WTC11 (cell line): Measurements from ENCODE around the gene SLC37A3. TPM values are rescaled to one million over a fixed set of nuclear protein-coding genes. Genes with fewer than 3 reads are reported as not detected.

Source experiments
- ATAC-seq: fragments of 200-7000 bp; cut with Tn5 transposase; 2 replicates; pipeline ENCODE4 v1.10.0; 2021; ENCODE audit warnings: mild to moderate bottlenecking, moderate library complexity
- CTCF ChIA-PET: fragments of 300-600 bp; sonication (Branson Sonifier 250); formaldehyde crosslinking; loops from one replicate; lab custom pipeline; 2021; ENCODE audit warnings: antibody characterized with exemption; lab: Charles Lee
- POLR2A ChIA-PET: fragments of 350-600 bp; sonication (Branson Sonifier 250); formaldehyde crosslinking; loops from one replicate; lab custom pipeline; 2021; ENCODE audit warnings: antibody characterized with exemption; lab: Charles Lee
- DNase-seq: peaks from one replicate; pipeline ENCODE4 v3.0.0; 2021; ENCODE audit warnings: low spot score
- H3K27ac Mint-ChIP-seq: 2 replicates; pipeline ENCODE4 v1.8.0; 2021; ENCODE audit warnings: mixed read lengths
- H3K27me3 Mint-ChIP-seq: 2 replicates; pipeline ENCODE4 v1.8.0; 2021; ENCODE audit warnings: low read depth, mild to moderate bottlenecking, moderate library complexity, mixed read lengths
- H3K36me3 Mint-ChIP-seq: 2 replicates; pipeline ENCODE4 v1.8.0; 2021; ENCODE audit warnings: mixed read lengths
- H3K4me1 Mint-ChIP-seq: 2 replicates; pipeline ENCODE4 v1.8.0; 2022; ENCODE audit warnings: mixed read lengths
- H3K4me3 Mint-ChIP-seq: 2 replicates; pipeline ENCODE4 v1.8.0; 2021; ENCODE audit warnings: mild to moderate bottlenecking, moderate library complexity, mixed read lengths
- H3K9me3 Mint-ChIP-seq: 2 replicates; pipeline ENCODE4 v1.8.0; 2021; ENCODE audit warnings: mixed read lengths
- AFF4 ChIP-seq: sonication (generic); formaldehyde crosslinking; IDR thresholded peaks from 2 replicates; pipeline ENCODE4 v1.8.1; 2023; ENCODE audit warnings: mild to moderate bottlenecking, missing genetic modification reagents, borderline replicate concordance
- ATF6 ChIP-seq: sonication (generic); formaldehyde crosslinking; IDR thresholded peaks from 2 replicates; pipeline ENCODE4 v1.8.1; 2023; ENCODE audit warnings: mild to moderate bottlenecking, missing genetic modification reagents
- CDX4 ChIP-seq: fragments of 250-450 bp; sonication (Bioruptor Pico); IDR thresholded peaks from 2 replicates; pipeline ENCODE4 v1.9.0; 2021; ENCODE audit warnings: moderate library complexity, mild to moderate bottlenecking, inconsistent platforms, borderline replicate concordance
- CREB1 ChIP-seq: sonication (generic); formaldehyde crosslinking; IDR thresholded peaks from 2 replicates; pipeline ENCODE4 v1.8.0; 2023; ENCODE audit warnings: mild to moderate bottlenecking, missing genetic modification reagents
- E2F1 ChIP-seq: sonication (generic); formaldehyde crosslinking; IDR thresholded peaks from 2 replicates; pipeline ENCODE4 v1.8.0; 2022; ENCODE audit warnings: mild to moderate bottlenecking, missing genetic modification reagents
- ESRRA ChIP-seq: sonication (generic); formaldehyde crosslinking; IDR thresholded peaks from 2 replicates; pipeline ENCODE4 v1.8.1; 2022; ENCODE audit warnings: mild to moderate bottlenecking, missing genetic modification reagents, borderline replicate concordance
- FOXP1 ChIP-seq: sonication (generic); formaldehyde crosslinking; IDR thresholded peaks from 2 replicates; pipeline ENCODE4 v1.8.0; 2022; ENCODE audit warnings: missing genetic modification reagents, mild to moderate bottlenecking, moderate library complexity, borderline replicate concordance
- JAZF1 ChIP-seq: fragments of 250-450 bp; sonication (Bioruptor Pico); IDR thresholded peaks from 2 replicates; pipeline ENCODE4 v1.9.0; 2021; ENCODE audit warnings: moderate library complexity, mild to moderate bottlenecking, inconsistent platforms
- JUN ChIP-seq: sonication (generic); formaldehyde crosslinking; IDR thresholded peaks from 2 replicates; pipeline ENCODE4 v1.8.0; 2023; ENCODE audit warnings: mild to moderate bottlenecking, missing genetic modification reagents
- PRRX2 ChIP-seq: fragments of 250-450 bp; sonication (Bioruptor Pico); IDR thresholded peaks from 2 replicates; pipeline ENCODE4 v1.8.0; 2021; ENCODE audit warnings: mild to moderate bottlenecking
- SOX15 ChIP-seq: fragments of 250-450 bp; sonication (Bioruptor Pico); IDR thresholded peaks from 2 replicates; pipeline ENCODE4 v1.9.0; 2021; ENCODE audit warnings: mild to moderate bottlenecking
- ZBTB43 ChIP-seq: sonication (generic); formaldehyde crosslinking; IDR thresholded peaks from 2 replicates; pipeline ENCODE4 v1.8.1; 2023; ENCODE audit warnings: mild to moderate bottlenecking, missing genetic modification reagents
- ZNF263 ChIP-seq: sonication (generic); formaldehyde crosslinking; IDR thresholded peaks from 2 replicates; pipeline ENCODE4 v1.8.1; 2022; ENCODE audit warnings: low read depth, mild to moderate bottlenecking, moderate library complexity, missing genetic modification reagents
- ZNF416 ChIP-seq: fragments of 250-450 bp; sonication (Bioruptor Pico); IDR thresholded peaks from 2 replicates; pipeline ENCODE4 v1.9.0; 2021; ENCODE audit warnings: mild to moderate bottlenecking, inconsistent platforms
- ZNF423 ChIP-seq: fragments of 250-450 bp; sonication (Bioruptor Pico); IDR thresholded peaks from 2 replicates; pipeline ENCODE4 v2.1.2; 2022; ENCODE audit warnings: mild to moderate bottlenecking, moderate library complexity
- ZNF671 ChIP-seq: fragments of 250-450 bp; sonication (Bioruptor Pico); IDR thresholded peaks from 2 replicates; pipeline ENCODE4 v1.8.0; 2021; ENCODE audit warnings: mild to moderate bottlenecking
- total RNA-seq: library from RNA; stranded (reverse); gene quantifications from 3 replicates; pipeline ENCODE4 v1.2.3, GENCODE V29; 2021
- TF ChIP-seq, protein P1 (sequence below): sonication (generic); formaldehyde crosslinking; IDR thresholded peaks from 2 replicates; pipeline ENCODE4 v1.8.0; 2022; ENCODE audit warnings: mild to moderate bottlenecking, missing genetic modification reagents
- TF ChIP-seq, protein P2 (sequence below): sonication (generic); formaldehyde crosslinking; IDR thresholded peaks from 2 replicates; pipeline ENCODE4 v1.8.0; 2023; ENCODE audit warnings: mild to moderate bottlenecking, missing genetic modification reagents
- TF ChIP-seq, protein P3 (sequence below): sonication (generic); formaldehyde crosslinking; IDR thresholded peaks from 2 replicates; pipeline ENCODE4 v1.8.0; 2022; ENCODE audit warnings: mild to moderate bottlenecking, missing genetic modification reagents
- TF ChIP-seq, protein P4 (sequence below): sonication (generic); formaldehyde crosslinking; IDR thresholded peaks from 2 replicates; pipeline ENCODE4 v1.8.1; 2022; ENCODE audit warnings: low read depth, missing genetic modification reagents, borderline replicate concordance

SLC37A3 gene
- total RNA-seq, 1 experiment from 2014 or later = 54.8 TPM

- no peak for TF ChIP-seq E2F1
- TF ChIP-seq FOXP1 (CRISPR knock-in tag) = no peak
- TF ChIP-seq ZNF671 (CRISPR knock-in tag) = no peak
These were observed 2.1 kb upstream of the SLC37A3 start (continued) for GRCh38 chr7:140400381-140400780.

DNA sequence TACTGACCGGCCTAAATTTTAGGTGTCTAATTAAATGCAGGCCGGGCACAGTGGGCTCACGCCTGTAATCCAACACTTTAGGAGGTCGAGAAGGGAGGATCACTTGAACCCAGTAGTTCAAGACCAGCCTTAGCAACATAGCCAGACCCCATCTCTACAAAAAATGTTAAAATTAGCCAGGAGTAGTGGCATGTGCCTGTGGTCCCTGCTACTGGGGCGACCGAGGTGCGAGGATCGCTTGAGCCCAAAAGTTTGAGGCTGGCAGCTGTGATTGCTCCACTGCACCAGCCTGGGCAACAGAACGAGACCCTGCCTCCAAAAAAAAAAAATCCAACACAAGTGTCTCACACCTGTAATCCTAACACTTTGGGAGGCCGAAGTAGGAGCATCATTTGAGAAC lies 491 bp upstream of the SLC37A3 start:
- ATAC-seq (no peak), DNase-seq (no peak)
- POLR2A ChIA-PET = interaction anchor here (0.6 kb wide), 1 partner anchor 51 kb away, joined by 3 read pairs; no protein-coding TSS in a partner anchor
- Mint-ChIP-seq H3K4me3 (peak overlapping the region; percentile 93), H3K4me1 (peaks cover 28% of the 10 kb centered on the region), H3K36me3 (peaks cover 4% of the 10 kb centered on the region; the same call in 1 of the 2 replicates), H3K27me3 (no peaks in the 10 kb centered on the region), H3K27ac (no peak overlapping the region), H3K9me3 (peaks cover 4% of the 10 kb centered on the region; the same call in 1 of the 2 replicates)
- CTCF ChIA-PET = interaction anchor here (1.1 kb wide), 1 partner anchor 45 kb away, joined by 6 read pairs; no protein-coding TSS in a partner anchor
- TF ChIP-seq PRRX2 (CRISPR knock-in tag) (no peak), ZBTB43 (CRISPR knock-in tag) (no peak), ZNF263 (CRISPR knock-in tag) (no peak), JUN (CRISPR knock-in tag) (no peak), AFF4 (no peak), ZNF416 (CRISPR knock-in tag) (no peak), ZNF423 (CRISPR knock-in tag) (no peak), ESRRA (CRISPR knock-in tag) (no peak), CREB1 (no peak), ATF6 (no peak), SOX15 (CRISPR knock-in tag) (no peak), ZNF671 (CRISPR knock-in tag) (no peak), CDX4 (no peak), JAZF1 (no peak)
- TF ChIP-seq, protein P1, sequence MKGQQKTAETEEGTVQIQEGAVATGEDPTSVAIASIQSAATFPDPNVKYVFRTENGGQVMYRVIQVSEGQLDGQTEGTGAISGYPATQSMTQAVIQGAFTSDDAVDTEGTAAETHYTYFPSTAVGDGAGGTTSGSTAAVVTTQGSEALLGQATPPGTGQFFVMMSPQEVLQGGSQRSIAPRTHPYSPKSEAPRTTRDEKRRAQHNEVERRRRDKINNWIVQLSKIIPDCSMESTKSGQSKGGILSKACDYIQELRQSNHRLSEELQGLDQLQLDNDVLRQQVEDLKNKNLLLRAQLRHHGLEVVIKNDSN (CRISPR knock-in tag) = no peak
- TF ChIP-seq, protein P2, sequence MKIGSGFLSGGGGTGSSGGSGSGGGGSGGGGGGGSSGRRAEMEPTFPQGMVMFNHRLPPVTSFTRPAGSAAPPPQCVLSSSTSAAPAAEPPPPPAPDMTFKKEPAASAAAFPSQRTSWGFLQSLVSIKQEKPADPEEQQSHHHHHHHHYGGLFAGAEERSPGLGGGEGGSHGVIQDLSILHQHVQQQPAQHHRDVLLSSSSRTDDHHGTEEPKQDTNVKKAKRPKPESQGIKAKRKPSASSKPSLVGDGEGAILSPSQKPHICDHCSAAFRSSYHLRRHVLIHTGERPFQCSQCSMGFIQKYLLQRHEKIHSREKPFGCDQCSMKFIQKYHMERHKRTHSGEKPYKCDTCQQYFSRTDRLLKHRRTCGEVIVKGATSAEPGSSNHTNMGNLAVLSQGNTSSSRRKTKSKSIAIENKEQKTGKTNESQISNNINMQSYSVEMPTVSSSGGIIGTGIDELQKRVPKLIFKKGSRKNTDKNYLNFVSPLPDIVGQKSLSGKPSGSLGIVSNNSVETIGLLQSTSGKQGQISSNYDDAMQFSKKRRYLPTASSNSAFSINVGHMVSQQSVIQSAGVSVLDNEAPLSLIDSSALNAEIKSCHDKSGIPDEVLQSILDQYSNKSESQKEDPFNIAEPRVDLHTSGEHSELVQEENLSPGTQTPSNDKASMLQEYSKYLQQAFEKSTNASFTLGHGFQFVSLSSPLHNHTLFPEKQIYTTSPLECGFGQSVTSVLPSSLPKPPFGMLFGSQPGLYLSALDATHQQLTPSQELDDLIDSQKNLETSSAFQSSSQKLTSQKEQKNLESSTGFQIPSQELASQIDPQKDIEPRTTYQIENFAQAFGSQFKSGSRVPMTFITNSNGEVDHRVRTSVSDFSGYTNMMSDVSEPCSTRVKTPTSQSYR (CRISPR knock-in tag) = no peak
- TF ChIP-seq, protein P3, sequence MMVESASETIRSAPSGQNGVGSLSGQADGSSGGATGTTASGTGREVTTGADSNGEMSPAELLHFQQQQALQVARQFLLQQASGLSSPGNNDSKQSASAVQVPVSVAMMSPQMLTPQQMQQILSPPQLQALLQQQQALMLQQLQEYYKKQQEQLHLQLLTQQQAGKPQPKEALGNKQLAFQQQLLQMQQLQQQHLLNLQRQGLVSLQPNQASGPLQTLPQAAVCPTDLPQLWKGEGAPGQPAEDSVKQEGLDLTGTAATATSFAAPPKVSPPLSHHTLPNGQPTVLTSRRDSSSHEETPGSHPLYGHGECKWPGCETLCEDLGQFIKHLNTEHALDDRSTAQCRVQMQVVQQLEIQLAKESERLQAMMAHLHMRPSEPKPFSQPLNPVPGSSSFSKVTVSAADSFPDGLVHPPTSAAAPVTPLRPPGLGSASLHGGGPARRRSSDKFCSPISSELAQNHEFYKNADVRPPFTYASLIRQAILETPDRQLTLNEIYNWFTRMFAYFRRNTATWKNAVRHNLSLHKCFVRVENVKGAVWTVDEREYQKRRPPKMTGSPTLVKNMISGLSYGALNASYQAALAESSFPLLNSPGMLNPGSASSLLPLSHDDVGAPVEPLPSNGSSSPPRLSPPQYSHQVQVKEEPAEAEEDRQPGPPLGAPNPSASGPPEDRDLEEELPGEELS = no peak
- TF ChIP-seq, protein P4, sequence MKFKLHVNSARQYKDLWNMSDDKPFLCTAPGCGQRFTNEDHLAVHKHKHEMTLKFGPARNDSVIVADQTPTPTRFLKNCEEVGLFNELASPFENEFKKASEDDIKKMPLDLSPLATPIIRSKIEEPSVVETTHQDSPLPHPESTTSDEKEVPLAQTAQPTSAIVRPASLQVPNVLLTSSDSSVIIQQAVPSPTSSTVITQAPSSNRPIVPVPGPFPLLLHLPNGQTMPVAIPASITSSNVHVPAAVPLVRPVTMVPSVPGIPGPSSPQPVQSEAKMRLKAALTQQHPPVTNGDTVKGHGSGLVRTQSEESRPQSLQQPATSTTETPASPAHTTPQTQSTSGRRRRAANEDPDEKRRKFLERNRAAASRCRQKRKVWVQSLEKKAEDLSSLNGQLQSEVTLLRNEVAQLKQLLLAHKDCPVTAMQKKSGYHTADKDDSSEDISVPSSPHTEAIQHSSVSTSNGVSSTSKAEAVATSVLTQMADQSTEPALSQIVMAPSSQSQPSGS (CRISPR knock-in tag) = no peak
